Measurements from ENCODE around the gene ARSD.

GRCh38 chrX:2897311-2897689 is 31.8 kb downstream of the ARSD start:
- TF ChIP-seq GATA2 (IDR thresholded peaks at IDR 0.05; ENCODE audit: low read depth, low read length) (no peak), GATA3 (IDR thresholded peaks at IDR 0.05; ENCODE audit: low read depth, low read length) (no peak)

Data from SH-SY5Y (cell line).